Omental fat pad (tissue), 4 donors: ENCODE results near the gene RERE. TPM values are rescaled to one million over a fixed set of nuclear protein-coding genes. Genes with fewer than 3 reads are reported as not detected.

Source experiments
- ATAC-seq: fragments of 150-250 bp; one replicate; pipeline ENCODE4 v1.9.1; 2016; ENCODE audit warnings: mild to moderate bottlenecking, moderate library complexity; ENCODE audit not compliant: low FRiP score
- DNase-seq: peaks from one replicate; pipeline ENCODE4 v3.0.0-alpha.2; 2019; ENCODE audit warnings: low spot score
- total RNA-seq, 4 donors: library from RNA; depleted of rRNA; stranded (reverse); fragments of >200 nt; gene quantifications; one replicate each; pipeline ENCODE4 v1.1.0, GENCODE V29; 2016
- TF ChIP-seq, protein P1 (sequence below), 3 donors: fragments of 450-650 bp; IDR thresholded peaks; one replicate each; pipeline ENCODE4 v1.5.1; 2016 to 2017; ENCODE audit warnings: antibody characterized with exemption in 3 of 3, mild to moderate bottlenecking in 3 of 3, moderate library complexity in 2 of 3

Gene RERE
- total RNA-seq, 4 donors from 2014 or later, result 46.3 to 117 (median 55.4) TPM

DNA sequence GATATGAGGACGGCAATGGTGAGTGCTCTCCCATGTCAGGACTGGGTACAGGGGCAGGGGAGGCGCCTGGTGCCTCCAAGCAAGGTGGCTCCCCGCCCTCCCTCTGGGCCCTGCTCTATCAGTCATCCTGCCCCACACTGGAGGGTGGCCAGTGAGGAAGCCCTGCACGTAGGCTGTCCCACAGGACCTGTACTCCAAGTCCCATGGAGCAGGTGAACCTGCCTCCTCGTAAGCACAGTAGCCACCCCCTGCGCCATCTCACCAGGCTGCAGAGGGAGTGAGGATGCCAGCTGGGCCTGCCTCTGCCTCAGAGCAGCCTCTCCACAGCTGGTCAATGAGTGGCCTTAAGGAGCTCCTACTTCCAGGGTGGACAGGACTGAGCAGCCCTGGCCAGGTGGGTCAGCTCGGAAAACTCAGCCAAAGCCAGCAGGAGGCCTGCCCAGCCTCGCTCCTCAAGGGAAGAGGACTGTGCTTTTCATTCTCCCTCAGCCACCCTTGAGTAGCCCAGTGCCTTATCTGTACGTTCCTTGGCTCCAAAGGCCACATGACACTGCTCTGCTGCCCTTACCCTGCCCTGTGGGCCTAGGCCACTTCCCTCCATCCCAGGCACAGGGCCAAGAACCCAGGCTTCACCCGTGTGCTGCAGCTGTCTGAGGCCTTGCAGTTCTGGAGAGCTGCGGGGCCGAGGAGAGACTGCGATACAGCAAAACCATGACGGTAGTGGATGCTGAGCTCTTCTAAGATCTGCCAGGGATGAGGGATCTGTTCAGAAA lies 459.9 kb downstream of the RERE start:
- ATAC-seq, result no peak

DNA sequence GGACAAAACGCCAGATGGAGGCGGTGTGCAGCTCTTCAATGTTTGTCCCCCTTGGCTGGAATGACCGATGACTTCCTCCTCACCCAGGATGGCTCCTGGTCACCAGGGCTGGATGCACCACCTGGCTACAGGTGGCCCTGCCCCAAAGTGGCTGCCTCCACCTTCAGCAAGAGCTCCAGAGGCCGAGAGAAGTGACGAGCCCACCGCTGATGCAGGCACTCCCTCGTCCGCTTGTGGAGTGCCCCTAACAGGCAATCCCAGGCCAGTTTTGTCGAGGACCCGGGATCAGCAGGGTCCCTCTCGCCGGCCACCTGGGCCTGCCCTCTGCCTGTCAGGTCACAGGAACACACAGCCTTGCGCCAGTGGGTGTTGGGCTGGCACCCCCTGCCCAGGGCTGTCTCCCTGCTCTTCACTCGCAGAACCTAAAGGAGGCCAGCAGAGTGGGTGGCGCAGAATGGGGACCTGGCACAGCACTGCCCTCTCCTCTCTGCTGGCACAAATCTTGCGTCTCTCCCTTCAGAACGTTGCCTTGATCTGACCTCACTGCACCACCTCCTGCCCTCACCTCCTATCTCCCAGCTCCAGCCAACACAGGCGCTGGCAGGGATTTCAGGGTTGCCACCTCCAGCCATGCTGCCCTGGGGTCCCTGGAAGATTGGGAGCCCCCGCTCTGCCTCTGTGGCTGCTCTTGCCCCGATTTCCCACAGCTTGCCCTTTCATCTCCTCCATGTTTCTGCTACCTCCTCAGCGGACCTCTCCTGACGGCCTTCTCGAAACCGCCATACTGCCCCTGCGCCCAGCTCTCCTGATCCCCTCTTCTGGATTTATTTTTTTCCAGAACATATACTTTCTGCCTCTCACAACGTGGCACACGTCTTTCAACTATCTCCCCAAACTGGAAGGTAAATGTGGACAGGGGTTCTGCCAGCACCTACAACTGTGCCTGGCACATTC lies 460.9 kb downstream of the RERE start:
- TF ChIP-seq, protein P1, sequence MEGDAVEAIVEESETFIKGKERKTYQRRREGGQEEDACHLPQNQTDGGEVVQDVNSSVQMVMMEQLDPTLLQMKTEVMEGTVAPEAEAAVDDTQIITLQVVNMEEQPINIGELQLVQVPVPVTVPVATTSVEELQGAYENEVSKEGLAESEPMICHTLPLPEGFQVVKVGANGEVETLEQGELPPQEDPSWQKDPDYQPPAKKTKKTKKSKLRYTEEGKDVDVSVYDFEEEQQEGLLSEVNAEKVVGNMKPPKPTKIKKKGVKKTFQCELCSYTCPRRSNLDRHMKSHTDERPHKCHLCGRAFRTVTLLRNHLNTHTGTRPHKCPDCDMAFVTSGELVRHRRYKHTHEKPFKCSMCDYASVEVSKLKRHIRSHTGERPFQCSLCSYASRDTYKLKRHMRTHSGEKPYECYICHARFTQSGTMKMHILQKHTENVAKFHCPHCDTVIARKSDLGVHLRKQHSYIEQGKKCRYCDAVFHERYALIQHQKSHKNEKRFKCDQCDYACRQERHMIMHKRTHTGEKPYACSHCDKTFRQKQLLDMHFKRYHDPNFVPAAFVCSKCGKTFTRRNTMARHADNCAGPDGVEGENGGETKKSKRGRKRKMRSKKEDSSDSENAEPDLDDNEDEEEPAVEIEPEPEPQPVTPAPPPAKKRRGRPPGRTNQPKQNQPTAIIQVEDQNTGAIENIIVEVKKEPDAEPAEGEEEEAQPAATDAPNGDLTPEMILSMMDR (IDR thresholded peaks at IDR 0.05), result no peak
- ATAC-seq (no peak), DNase-seq (no peak)

More for the DNA sequence above, 459.9 kb downstream of the RERE start:
- TF ChIP-seq, protein P1 (IDR thresholded peaks at IDR 0.05), result no peak
- DNase-seq, result no peak

DNA sequence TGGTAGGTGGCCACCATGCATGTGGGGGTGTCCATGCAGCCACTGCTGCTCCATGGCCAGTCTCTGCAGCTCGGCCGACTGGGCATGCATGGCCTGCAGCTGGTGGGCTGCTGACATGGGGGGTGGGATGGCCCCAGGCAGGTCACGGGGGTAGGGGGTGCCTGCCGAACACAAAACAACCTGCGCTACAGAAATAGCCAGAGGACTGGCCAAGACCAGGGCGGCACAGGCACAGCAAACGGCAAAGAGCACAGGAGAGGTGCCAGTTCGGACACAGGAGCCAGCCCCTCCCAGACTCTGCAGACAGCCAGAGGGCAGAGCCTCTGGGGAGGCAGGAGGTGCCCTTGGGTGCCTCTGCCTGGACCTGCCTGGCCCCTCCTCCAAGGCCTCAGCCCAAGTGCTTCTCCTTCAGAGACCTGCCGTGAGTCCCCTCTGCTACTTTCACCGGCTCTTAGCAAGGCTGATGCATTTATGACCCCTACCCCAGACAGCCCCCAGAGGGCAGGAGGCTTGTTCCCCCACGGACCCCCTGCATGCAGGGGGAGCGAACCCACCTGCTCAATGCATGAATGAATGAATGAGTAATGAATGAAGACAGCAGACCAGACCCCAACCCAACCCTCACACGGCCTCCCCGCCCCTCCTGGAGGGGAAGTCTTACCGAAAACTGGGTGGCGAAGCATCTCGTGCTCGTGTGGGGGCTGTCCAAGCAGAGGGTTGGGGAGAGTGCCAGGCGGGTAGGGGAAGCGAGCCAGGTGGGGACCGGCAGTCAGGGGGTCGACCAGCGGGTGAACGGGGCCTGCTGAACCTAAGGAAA lies 461.8 kb downstream of the RERE start:
- DNase-seq (no peak), ATAC-seq (no peak)

GRCh38 chr1:8354038-8354437 lies 463.4 kb downstream of the RERE start:
- no peak for ATAC-seq
- DNase-seq, result no peak
- TF ChIP-seq, protein P1 (IDR thresholded peaks at IDR 0.05), result no peak

More for the DNA sequence above, 461.8 kb downstream of the RERE start:
- TF ChIP-seq, protein P1 (IDR thresholded peaks at IDR 0.05), result no peak

DNA sequence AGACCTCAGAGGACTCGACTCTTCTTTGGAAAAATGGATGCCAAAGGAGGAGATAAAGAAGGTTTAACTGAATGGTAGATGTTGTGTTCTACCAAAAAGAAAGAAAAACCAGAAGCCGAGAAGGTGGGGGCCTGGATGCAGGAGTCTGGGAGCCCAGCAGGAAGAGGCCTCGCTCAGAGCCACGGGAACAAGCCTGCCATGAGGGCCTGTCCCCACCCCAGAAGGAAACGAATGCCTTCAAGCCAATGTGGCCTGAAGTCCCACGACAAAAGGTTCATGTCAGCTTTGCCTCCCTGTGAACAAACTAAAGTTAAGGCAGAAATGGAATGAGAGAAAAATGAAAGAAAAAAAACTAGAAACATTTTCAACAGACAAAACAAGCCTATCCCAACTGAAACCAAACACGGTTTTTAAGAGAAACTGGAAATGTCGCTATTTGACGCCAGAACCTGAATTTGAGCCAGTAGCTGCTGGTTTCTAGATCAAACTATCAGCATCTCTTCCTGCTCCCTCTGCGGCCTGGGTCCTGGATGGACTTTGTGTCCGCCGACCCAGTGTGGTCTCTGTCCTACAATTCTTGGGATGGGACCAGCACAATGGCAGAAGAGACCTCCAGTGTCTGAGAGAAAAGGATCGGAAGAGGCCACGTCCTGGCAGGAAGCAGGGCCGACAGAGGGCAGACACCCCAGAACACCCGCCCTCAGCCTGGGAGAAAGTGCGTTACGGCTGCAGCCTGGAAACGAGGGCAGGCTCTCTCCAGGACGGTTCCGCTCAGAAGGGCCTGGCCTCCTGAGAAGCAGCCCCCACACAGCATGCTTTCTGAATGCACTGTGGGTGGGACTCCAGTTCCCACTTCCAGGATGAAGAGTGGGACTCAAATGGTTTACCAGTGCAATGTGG lies 464.3 kb downstream of the RERE start:
- TF ChIP-seq, protein P1 (IDR thresholded peaks at IDR 0.05), result no peak
- ATAC-seq (no peak), DNase-seq (no peak)

GRCh38 chr1:8352471-8352845 lies 465.0 kb downstream of the RERE start:
- ATAC-seq, result no peak
- TF ChIP-seq, protein P1 (IDR thresholded peaks at IDR 0.05), result no peak
- no peak for DNase-seq
